Tibial nerve (tissue), 4 donors: ENCODE measurements around the gene MAP1B. TPM values are rescaled to one million over a fixed set of nuclear protein-coding genes. Genes with fewer than 3 reads are reported as not detected.

Experiments used
- DNase-seq, 2 donors: peaks; one replicate each; pipeline ENCODE4 v3.0.0-alpha.2; 2019; ENCODE audit warnings: low spot score in 2 of 2
- H3K27ac ChIP-seq, 4 donors: fragments of 200-600 bp; sonication (generic) in 3 of 4; one replicate each; pipeline ENCODE4 v1.5.1; 2017 to 2019; ENCODE audit warnings: mild to moderate bottlenecking in 1 of 4
- H3K27me3 ChIP-seq, 2 donors: fragments of 200-600 bp; sonication (generic) in 1 of 2; one replicate each; pipeline versions ENCODE4 v1.5.1 to v1.6.0; 2017 to 2019
- H3K36me3 ChIP-seq, 3 donors: fragments of 200-600 bp; sonication (generic); one replicate each; pipeline ENCODE4 v1.5.1; 2018 to 2019
- H3K4me1 ChIP-seq, 4 donors: fragments of 200-600 bp; sonication (generic) in 3 of 4; one replicate each; pipeline ENCODE4 v1.5.1; 2017 to 2019
- H3K4me3 ChIP-seq, 4 donors: fragments of 200-600 bp; sonication (generic) in 3 of 4; one replicate each; pipeline ENCODE4 v1.5.1; 2017 to 2019; ENCODE audit warnings: mild to moderate bottlenecking in 1 of 4, moderate library complexity in 1 of 4
- H3K9me3 ChIP-seq, 4 donors: fragments of 200-600 bp; sonication (generic) in 3 of 4; one replicate each; pipeline ENCODE4 v1.5.1; 2017 to 2019
- EP300 ChIP-seq, 2 donors: sonication (generic); formaldehyde crosslinking; IDR thresholded peaks; one replicate each; pipeline ENCODE4 v1.6.1; 2017; ENCODE audit warnings: antibody characterized with exemption in 2 of 2, mild to moderate bottlenecking in 1 of 2
- POLR2A ChIP-seq, 2 donors: fragments of 450-650 bp; IDR thresholded peaks; one replicate each; pipeline ENCODE4 v1.6.1; 2017; ENCODE audit warnings: antibody characterized with exemption in 2 of 2, mild to moderate bottlenecking in 2 of 2, moderate library complexity in 2 of 2
- WGBS, 2 donors: methylation state at CpG; one replicate each; pipeline ENCODE4 v1.1.5; 2018; 5-methylcytosine and 5-hydroxymethylcytosine counted together
- total RNA-seq, 4 donors: library from RNA; depleted of rRNA; stranded (reverse); fragments of >200 nt; gene quantifications; one replicate each; pipeline ENCODE4 v1.1.0, GENCODE V29; 2016
- TF ChIP-seq, protein P1 (sequence below), 5 experiments: fragments of 200-600 bp in 3 of 5; fragments of 450-650 bp in 2 of 5; sonication (generic) in 3 of 5; IDR thresholded peaks; one replicate each; pipeline ENCODE4 v1.5.1; 2016 to 2019; ENCODE audit warnings: antibody characterized with exemption in 5 of 5, mild to moderate bottlenecking in 3 of 5, moderate library complexity in 2 of 5

The MAP1B gene
- total RNA-seq, 4 donors from 2014 or later, result 223 to 587 (median 472) TPM

- no peaks in the 10 kb centered on the region for H3K9me3 ChIP-seq
- H3K4me3 ChIP-seq, result no peak overlapping the region
- no peak for DNase-seq
- H3K27ac ChIP-seq, result no peak overlapping the region
- H3K36me3 ChIP-seq, result peaks cover 0 to 90% (median 6%) of the 10 kb centered on the region in 3 donors
- H3K27me3 ChIP-seq, result no peaks in the 10 kb centered on the region
- 80 to 86% methylated on average over 4 of the region's 4 CpGs for WGBS, 2 donors
- H3K4me1 ChIP-seq, result no peaks in the 10 kb centered on the region
- TF ChIP-seq EP300 (IDR thresholded peaks at IDR 0.05), result no peak
- no peak for TF ChIP-seq POLR2A (IDR thresholded peaks at IDR 0.05)
- TF ChIP-seq, protein P1, sequence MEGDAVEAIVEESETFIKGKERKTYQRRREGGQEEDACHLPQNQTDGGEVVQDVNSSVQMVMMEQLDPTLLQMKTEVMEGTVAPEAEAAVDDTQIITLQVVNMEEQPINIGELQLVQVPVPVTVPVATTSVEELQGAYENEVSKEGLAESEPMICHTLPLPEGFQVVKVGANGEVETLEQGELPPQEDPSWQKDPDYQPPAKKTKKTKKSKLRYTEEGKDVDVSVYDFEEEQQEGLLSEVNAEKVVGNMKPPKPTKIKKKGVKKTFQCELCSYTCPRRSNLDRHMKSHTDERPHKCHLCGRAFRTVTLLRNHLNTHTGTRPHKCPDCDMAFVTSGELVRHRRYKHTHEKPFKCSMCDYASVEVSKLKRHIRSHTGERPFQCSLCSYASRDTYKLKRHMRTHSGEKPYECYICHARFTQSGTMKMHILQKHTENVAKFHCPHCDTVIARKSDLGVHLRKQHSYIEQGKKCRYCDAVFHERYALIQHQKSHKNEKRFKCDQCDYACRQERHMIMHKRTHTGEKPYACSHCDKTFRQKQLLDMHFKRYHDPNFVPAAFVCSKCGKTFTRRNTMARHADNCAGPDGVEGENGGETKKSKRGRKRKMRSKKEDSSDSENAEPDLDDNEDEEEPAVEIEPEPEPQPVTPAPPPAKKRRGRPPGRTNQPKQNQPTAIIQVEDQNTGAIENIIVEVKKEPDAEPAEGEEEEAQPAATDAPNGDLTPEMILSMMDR (IDR thresholded peaks at IDR 0.05), result no peak
Observed at GRCh38 chr5:72223371-72223770, 116.1 kb downstream of the MAP1B start.

DNA sequence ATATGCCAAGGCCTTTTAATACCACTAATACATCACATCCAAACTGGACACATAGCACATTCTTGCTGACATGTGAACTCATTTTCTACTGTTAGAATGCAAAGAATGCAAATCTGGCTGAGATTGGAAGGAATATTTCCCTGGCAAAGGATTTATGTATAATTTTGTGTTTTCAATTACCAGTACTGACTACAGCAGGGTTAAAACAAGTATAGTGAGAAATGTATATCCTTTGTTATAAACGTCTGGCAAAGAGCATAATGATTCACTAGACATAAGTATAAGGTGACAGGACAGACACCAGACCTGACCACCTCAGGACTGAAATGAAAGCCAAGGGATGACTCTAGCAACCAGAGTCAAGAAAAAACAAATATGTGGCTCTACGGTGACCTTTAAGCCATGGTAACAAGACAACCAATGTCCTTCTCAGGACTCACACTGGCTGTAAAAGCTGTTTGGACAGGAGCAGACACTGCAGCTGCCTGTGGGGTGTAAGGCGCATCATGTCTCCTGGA is 117.7 kb downstream of the MAP1B start:
- no peaks in the 10 kb centered on the region for H3K9me3 ChIP-seq
- H3K4me3 ChIP-seq, result no peak overlapping the region
- no peak for TF ChIP-seq EP300 (IDR thresholded peaks at IDR 0.05)
- no peak for TF ChIP-seq POLR2A (IDR thresholded peaks at IDR 0.05)
- H3K27ac ChIP-seq, result no peak overlapping the region
- peaks cover 0 to 80% (median 2%) of the 10 kb centered on the region in 3 donors for H3K36me3 ChIP-seq
- H3K4me1 ChIP-seq, result no peaks in the 10 kb centered on the region
- 63 to 71% methylated on average over 3 of the region's 3 CpGs for WGBS, 2 donors
- H3K27me3 ChIP-seq, result no peaks in the 10 kb centered on the region
- DNase-seq, result no peak

DNA sequence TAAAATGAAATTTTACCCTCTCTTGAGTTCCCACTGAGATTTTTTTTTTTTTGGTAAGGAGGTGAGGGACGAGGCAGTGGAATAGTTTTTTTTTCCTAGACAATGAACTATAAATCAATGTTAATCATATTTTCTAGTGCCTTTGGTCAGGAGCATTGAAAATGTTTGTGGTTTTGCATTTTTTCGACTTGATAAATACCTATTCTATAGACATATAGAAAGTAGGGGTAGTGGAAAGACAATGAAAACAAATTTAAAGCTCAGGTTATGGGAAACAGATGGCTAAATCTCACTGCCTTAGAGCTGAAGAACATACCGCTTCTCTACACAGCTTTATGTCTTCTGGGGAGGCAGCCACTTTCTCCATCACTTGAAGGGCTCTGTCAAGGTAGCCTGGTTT is 118.5 kb downstream of the MAP1B start:
- TF ChIP-seq, protein P1 (IDR thresholded peaks at IDR 0.05), result no peak
- TF ChIP-seq POLR2A (IDR thresholded peaks at IDR 0.05), result no peak
- no peak for TF ChIP-seq EP300 (IDR thresholded peaks at IDR 0.05)
- 91 to 96% methylated on average over 3 of the region's 3 CpGs for WGBS, 2 donors
- no peak for DNase-seq
- Histone ChIP-seq H3K4me3 (no peak overlapping the region), H3K27me3 (no peaks in the 10 kb centered on the region), H3K27ac (no peak overlapping the region), H3K36me3 (peaks cover 0 to 73% (median 0%) of the 10 kb centered on the region in 3 donors), H3K9me3 (no peaks in the 10 kb centered on the region), H3K4me1 (no peaks in the 10 kb centered on the region)

DNA sequence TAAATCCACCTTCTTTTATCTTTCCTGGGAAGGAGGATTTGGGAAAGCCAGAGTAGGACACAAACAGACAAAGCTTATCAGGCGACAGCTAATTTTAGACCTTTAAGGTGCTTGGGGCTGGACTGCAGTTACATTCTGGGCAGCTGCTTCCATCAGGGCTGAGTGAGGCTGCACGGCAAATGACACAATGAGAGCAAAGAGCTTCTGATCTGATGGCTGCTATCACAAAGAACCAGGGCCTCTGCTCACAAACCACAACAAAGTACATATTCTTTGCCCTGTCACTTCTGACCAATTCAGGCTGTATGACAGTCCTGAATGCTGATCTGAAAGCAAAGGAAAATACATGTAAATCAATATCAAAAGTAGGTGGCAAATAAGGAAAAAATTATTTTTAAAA is 119.7 kb downstream of the MAP1B start:
- TF ChIP-seq, protein P1 (IDR thresholded peaks at IDR 0.05), result no peak
- TF ChIP-seq EP300 (IDR thresholded peaks at IDR 0.05), result no peak
- TF ChIP-seq POLR2A (IDR thresholded peaks at IDR 0.05), result no peak
- Histone ChIP-seq H3K36me3 (peaks cover 0 to 63% (median 0%) of the 10 kb centered on the region in 3 donors), H3K4me1 (no peaks in the 10 kb centered on the region), H3K27ac (no peak overlapping the region), H3K9me3 (no peaks in the 10 kb centered on the region), H3K27me3 (no peaks in the 10 kb centered on the region), H3K4me3 (no peak overlapping the region)
- no peak for DNase-seq
- 71% methylated on average over 2 of the region's 2 CpGs for WGBS, 2 donors

GRCh38 chr5:72228960-72229359 is 121.7 kb downstream of the MAP1B start:
- peaks cover 0 to 48% (median 0%) of the 10 kb centered on the region in 3 donors for H3K36me3 ChIP-seq
- H3K27me3 ChIP-seq, result no peaks in the 10 kb centered on the region
- H3K4me1 ChIP-seq, result peaks cover 0 to 13% (median 0%) of the 10 kb centered on the region in 4 donors
- no peaks in the 10 kb centered on the region for H3K9me3 ChIP-seq
- TF ChIP-seq POLR2A (IDR thresholded peaks at IDR 0.05) (no peak), EP300 (IDR thresholded peaks at IDR 0.05) (no peak)
- TF ChIP-seq, protein P1 (IDR thresholded peaks at IDR 0.05), result no peak
- H3K27ac ChIP-seq, result no peak overlapping the region
- no peak for DNase-seq
- no peak overlapping the region for H3K4me3 ChIP-seq
- 82 to 91% methylated on average over 3 of the region's 3 CpGs for WGBS, 2 donors
